GM19351 (cell line): ENCODE measurements around the gene CCDC70.
A peak's percentile ranks its signal among the peaks of the same experiment; 100 is the strongest.
"Not testable (repeated sequence)": the region's sequence is repeated elsewhere in the genome, so short reads cannot be mapped to it uniquely, and the experiment has no call there.

Experiments used
- ATAC-seq: cut with Tn5 transposase; IDR thresholded peaks from one replicate; pipeline ENCODE4 v1.9.1; 2021; ENCODE audit warnings: mild to moderate bottlenecking, moderate library complexity; ENCODE audit not compliant: unreplicated experiment

Gene CCDC70

DNA sequence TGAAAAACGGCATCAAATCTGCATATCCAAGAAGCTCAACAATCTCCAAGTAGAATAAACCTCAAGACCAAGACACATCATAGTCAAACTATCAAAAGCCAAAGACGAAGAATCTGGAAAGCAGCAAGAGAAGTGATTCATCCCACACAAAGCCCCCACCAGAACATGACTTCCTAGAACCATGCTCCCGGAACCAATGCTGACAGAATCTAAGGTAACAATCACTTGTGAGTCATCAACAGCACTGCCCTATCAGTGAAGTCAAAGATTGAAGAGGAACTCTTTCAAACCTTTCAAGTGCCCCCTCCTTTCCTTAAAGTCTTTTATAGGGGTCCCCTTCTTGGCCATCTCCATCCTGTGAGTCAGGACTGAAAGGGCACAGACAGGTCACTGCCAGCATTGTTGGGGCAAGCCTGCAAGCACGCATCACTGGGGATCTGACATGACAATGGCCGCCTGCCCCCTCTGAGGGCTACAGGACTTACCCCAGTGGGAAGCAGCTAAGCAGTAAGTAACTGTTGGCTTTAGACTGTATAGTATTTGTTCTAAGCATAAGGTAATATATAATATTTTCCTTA is at the start of gene CCDC70:
TSS of gene CCDC70 (plus strand) at position 247 of the 578 bp plus-strand sequence. CDS start 3,443 bp downstream, outside the sequence.
- ATAC-seq: no peak

- no peak for ATAC-seq
These were observed 47.7 kb upstream of the CCDC70 start for GRCh38 chr13:51814071-51814470.

GRCh38 chr13:51814825-51815650 is 46.7 kb upstream of the CCDC70 start:
- peak; percentile 91 for ATAC-seq

DNA sequence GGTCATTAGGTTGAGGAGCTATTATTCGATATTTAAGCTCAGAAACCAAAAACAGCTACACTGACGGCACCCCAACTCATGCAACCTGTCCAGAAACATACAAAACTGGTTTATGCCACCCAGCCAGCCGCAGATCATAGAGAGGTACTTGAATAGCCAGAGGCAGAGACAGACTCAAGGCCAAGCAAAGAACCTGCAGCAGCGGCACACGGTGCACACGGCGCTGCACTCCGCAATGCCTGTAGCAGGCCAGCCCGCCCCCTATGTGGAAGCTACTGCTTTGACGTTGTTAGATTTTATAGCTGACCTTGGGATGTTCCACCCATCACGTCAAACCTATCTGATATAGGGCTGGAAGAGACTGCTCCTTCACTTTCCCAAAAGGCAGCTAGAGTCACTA is 45.9 kb upstream of the CCDC70 start:
- no peak for ATAC-seq

GRCh38 chr13:51816604-51817249 is 45.0 kb upstream of the CCDC70 start:
- ATAC-seq: no peak

GRCh38 chr13:51817717-51818116 is 44.1 kb upstream of the CCDC70 start:
- no peak for ATAC-seq

GRCh38 chr13:51818276-51818675 is 43.5 kb upstream of the CCDC70 start:
- no peak for ATAC-seq

DNA sequence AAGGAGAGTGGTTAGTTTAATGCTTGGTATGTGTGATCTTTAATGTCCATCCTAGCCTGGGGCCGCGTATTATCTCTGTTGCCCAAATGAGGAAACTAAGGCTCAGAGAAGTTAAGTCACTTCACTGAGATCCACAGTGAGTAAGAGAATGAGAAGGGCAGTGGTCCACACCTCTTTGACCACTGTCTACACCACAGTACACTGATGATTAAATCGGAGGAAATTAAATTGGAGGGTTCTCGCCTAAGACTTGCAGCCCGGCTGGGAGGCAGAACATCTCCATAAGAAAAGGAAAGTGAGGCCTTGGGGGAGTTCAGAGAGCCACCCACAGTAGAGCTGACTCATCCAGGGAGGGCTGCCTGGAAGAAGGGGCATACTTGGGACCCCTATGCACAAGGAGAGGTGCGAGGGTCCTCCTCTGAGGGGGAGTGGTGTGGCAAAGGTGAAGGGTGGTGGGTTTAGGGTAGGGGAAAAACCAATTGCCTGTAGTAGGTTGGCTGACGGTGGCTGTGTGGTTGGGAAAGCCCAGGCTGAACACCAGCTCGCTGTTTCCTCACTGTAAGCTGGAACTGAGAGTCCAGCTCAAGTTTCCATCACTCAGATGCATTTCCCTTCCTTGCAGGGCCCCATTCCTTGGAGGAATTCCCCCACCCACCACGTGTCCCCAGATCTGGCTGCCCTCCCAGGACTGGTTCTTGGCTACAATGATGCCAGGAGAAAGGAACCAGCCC is 42.8 kb upstream of the CCDC70 start:
- ATAC-seq: no peak

GRCh38 chr13:51819544-51819943 is 42.2 kb upstream of the CCDC70 start:
- no peak for ATAC-seq

- no peak for ATAC-seq
These were observed 41.7 kb upstream of the CCDC70 start for GRCh38 chr13:51820016-51820597.

DNA sequence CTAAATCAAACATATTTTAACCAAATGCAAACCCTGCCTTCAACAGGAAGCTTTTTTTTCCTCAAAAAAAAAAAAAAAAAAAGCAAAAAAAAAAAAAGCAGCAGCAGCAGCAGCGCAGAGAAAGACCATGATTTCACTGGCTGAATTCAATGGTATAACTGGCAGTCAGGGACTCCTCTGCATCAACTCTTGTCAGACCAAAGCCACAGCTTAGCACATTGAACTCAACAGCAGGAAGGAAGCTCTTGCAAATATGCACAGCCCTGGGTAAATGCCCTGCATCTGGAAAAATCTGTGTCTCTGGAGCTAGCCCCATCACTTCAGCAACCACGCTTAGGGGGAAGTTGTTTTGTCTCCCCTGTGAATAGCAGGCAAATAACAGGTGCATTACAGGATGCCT is 40.2 kb upstream of the CCDC70 start:
- ATAC-seq: no peak

- no peak for ATAC-seq
These were observed 39.5 kb upstream of the CCDC70 start for GRCh38 chr13:51822106-51822815.

GRCh38 chr13:51823359-51823758 is 38.4 kb upstream of the CCDC70 start:
- no peak for ATAC-seq

DNA sequence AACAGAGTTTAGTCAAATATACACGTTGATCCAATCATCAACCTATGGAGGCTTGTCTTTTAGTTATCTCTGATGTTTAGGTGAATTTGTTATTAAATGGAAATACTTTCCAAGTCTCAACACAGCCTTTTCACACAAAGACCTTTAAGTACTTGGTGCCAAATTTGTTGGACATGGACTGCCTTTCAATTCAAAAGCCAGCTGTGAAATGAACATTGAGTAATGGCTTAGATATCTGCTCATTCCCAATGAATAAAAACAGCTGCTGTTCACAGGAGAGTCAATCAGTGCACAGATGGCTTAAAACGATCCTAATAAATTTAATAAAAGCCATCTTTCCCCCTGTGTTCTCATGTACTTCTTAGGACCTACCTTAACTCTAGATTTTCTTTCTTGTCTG is 37.9 kb upstream of the CCDC70 start:
- no peak for ATAC-seq

DNA sequence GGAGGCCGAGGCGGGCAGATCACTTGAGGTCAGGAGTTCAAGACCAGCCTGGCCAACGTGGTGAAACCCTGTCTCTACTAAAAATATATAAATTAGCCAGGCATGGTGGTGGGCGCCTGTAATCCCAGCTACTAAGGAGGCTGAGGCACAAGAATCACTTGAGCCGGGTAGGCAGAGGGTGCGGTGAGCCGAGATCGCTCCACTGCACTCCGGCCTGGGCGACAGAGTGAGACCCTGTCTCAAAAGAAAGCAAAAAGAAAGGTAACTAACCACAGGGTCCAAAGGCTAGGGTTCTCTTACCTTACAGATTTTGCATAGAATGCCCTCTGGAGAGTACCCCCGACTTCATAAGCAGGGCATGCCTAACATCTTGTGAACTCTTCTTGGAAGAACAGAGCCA is 37.1 kb upstream of the CCDC70 start:
- not testable (repeated sequence) for ATAC-seq

GRCh38 chr13:51825165-51825592 is 36.6 kb upstream of the CCDC70 start:
- ATAC-seq: no peak

DNA sequence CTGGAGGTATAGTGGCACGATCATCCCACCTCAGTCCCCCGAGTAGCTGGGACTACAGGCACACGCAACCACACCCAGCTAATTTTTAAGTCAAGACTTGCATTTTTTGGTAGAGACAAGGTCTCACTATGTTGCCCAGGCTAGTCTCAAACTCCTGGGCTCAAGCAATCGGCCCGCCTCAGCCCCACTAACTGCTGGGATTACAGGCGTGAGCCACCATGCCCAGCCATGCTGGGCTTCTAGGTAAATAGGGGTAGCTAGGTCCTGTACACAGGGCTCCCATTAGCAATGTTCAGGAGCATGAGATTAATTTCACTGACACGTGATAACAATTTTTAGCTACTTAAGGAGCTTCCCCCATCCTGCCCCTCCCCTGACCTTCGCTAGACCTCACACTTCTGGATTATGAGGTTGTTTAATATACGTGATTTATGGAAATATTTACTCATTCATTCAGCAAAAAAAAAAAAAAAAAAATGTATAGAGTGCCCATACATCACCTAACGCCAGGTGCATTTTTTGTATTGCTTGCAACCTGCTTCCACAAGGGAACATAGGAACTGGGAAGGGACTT is 36.0 kb upstream of the CCDC70 start:
- no peak for ATAC-seq

DNA sequence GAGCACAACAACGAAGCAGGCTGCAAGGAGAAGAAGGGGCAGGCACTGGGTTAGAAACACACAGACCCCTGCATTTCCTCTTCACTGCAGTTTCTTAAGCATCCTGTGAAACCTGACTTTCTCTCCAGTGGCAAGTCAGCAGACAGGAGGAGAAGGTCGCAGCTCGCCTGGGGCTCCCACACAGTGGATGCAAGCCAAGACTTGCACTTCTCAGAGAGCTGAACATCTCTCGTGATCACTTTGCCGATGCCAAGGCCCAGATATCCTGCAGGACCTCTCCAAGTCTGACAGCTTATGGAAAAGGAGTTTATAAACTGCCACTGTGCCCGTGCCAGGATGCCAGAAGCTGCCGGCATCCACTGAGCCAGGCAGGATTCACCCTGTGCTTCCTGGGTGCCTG is 35.2 kb upstream of the CCDC70 start:
- no peak for ATAC-seq

GRCh38 chr13:51827254-51827653 is 34.5 kb upstream of the CCDC70 start:
- ATAC-seq: no peak
